Measurements from ENCODE around the gene DTX3. TPM values are rescaled to one million over a fixed set of nuclear protein-coding genes. Genes with fewer than 3 reads are reported as not detected.
"Not testable (repeated sequence)": the region's sequence is repeated elsewhere in the genome, so short reads cannot be mapped to it uniquely, and the experiment has no call there.

The DTX3 gene
- total RNA-seq, 1 experiment from 2014 or later = 67.5 TPM

- no peak for DNase-seq
- H3K9ac ChIP-seq (ENCODE audit: extremely low read depth, insufficient read length, low read length) = no peak overlapping the region
- H3K56ac ChIP-seq (ENCODE audit: insufficient read length, low read depth, low read length) = no peak overlapping the region
- H3K4me3 Mint-ChIP-seq = no peak overlapping the region; a peak in 1 of 5 replicates
- H3K4me1 ChIP-seq (ENCODE audit: insufficient read depth, low read length) = no peaks in the 10 kb centered on the region
- WGBS (ENCODE audit: extremely low coverage, insufficient read length, low lambda C conversion rate) = no CpG with 5 or more reads among the region's 23 CpGs
- no peak overlapping the region for H3K23ac ChIP-seq (ENCODE audit: insufficient read length, low read depth, low read length)
- H4K5ac ChIP-seq (ENCODE audit: insufficient read length, low read depth, low read length) = no peak overlapping the region
- H3K14ac ChIP-seq (ENCODE audit: insufficient read depth, low read length) = no peak overlapping the region
- H3K27me3 Mint-ChIP-seq (ENCODE audit: low read depth) = peaks cover 23% of the 10 kb centered on the region
- peaks cover 62 to 65% of the 10 kb centered on the region in 2 experiments for H3K9me3 Mint-ChIP-seq
- no peak overlapping the region for H2BK120ac ChIP-seq (ENCODE audit: low read depth, low read length, poor library complexity, severe bottlenecking)
- H4K20me1 ChIP-seq (ENCODE audit: control insufficient read depth, insufficient read depth, insufficient read length) = no peaks in the 10 kb centered on the region
- no peaks in the 10 kb centered on the region for H3K4me1 Mint-ChIP-seq
- H2AK5ac ChIP-seq (ENCODE audit: insufficient read length, low read length) = no peak overlapping the region
- H3K4me2 ChIP-seq (ENCODE audit: insufficient read depth, insufficient read length, low read length) = no peak overlapping the region
- H3K18ac ChIP-seq (ENCODE audit: insufficient read length, low read depth, low read length) = no peak overlapping the region
- no peaks in the 10 kb centered on the region for H3K79me2 ChIP-seq (ENCODE audit: insufficient read depth, low read length)
- no peak overlapping the region for H3K4ac ChIP-seq (ENCODE audit: low read depth, low read length)
- no peak overlapping the region for H2BK20ac ChIP-seq (ENCODE audit: low read depth, low read length, poor library complexity, severe bottlenecking)
- no peak overlapping the region for H4K91ac ChIP-seq (ENCODE audit: insufficient read length, low read depth, low read length)
- no peak overlapping the region for H2BK12ac ChIP-seq (ENCODE audit: insufficient read length, low read depth, low read length)
- H4K8ac ChIP-seq (replicated peaks; ENCODE audit: insufficient read length, low read depth, low read length) = no peak overlapping the region
- H2BK5ac ChIP-seq (ENCODE audit: insufficient read length, low read length) = no peak overlapping the region
- H2AFZ ChIP-seq (ENCODE audit: low read length) = no peak overlapping the region
- no peaks in the 10 kb centered on the region for H3K27me3 ChIP-seq (ENCODE audit: insufficient read depth, low read length)
- no peaks in the 10 kb centered on the region for H3K79me1 ChIP-seq (ENCODE audit: insufficient read depth, low read depth, low read length, poor library complexity, severe bottlenecking)
- H3K9me3 ChIP-seq (ENCODE audit: control insufficient read depth, low read depth, low read length) = no peaks in the 10 kb centered on the region
- H3T11ph ChIP-seq (ENCODE audit: low read length) = no peak overlapping the region
- TF ChIP-seq CTCF (conservative IDR thresholded peaks at IDR 0.05) = no peak
- no peak overlapping the region for H3K27ac ChIP-seq (ENCODE audit: insufficient read length, low read depth, low read length)
- no peak overlapping the region for H3K27ac Mint-ChIP-seq
- no peaks in the 10 kb centered on the region for H3K23me2 ChIP-seq (ENCODE audit: insufficient read length, low read depth, low read length, poor library complexity, severe bottlenecking)
- peaks cover 0 to 14% (median 7%) of the 10 kb centered on the region in 3 experiments; a peak in 3 of 7 replicates for H3K36me3 Mint-ChIP-seq (ENCODE audit: insufficient read depth in 1 of 3, low read depth in 3 of 3)
- H2BK15ac ChIP-seq (ENCODE audit: low read depth, low read length) = no peak overlapping the region
Observed at GRCh38 chr12:57655541-57656240, 51.1 kb downstream of the DTX3 start.

- not testable (repeated sequence) for H2BK12ac ChIP-seq (ENCODE audit: insufficient read length, low read depth, low read length); H3K4ac ChIP-seq (ENCODE audit: low read depth, low read length); H3K27ac Mint-ChIP-seq; H4K8ac ChIP-seq (replicated peaks; ENCODE audit: insufficient read length, low read depth, low read length); H3K79me1 ChIP-seq (ENCODE audit: insufficient read depth, low read depth, low read length, poor library complexity, severe bottlenecking); H3K56ac ChIP-seq (ENCODE audit: insufficient read length, low read depth, low read length); H2BK120ac ChIP-seq (ENCODE audit: low read depth, low read length, poor library complexity, severe bottlenecking); H4K91ac ChIP-seq (ENCODE audit: insufficient read length, low read depth, low read length); H3K4me2 ChIP-seq (ENCODE audit: insufficient read depth, insufficient read length, low read length); H3K18ac ChIP-seq (ENCODE audit: insufficient read length, low read depth, low read length); H2BK15ac ChIP-seq (ENCODE audit: low read depth, low read length); H3K14ac ChIP-seq (ENCODE audit: insufficient read depth, low read length); H2BK20ac ChIP-seq (ENCODE audit: low read depth, low read length, poor library complexity, severe bottlenecking); H3K27me3 ChIP-seq (ENCODE audit: insufficient read depth, low read length); H2AK5ac ChIP-seq (ENCODE audit: insufficient read length, low read length); H3K27ac ChIP-seq (ENCODE audit: insufficient read length, low read depth, low read length); H3K9me3 ChIP-seq (ENCODE audit: control insufficient read depth, low read depth, low read length); H2AFZ ChIP-seq (ENCODE audit: low read length); H3K4me3 Mint-ChIP-seq; H3K79me2 ChIP-seq (ENCODE audit: insufficient read depth, low read length); H3T11ph ChIP-seq (ENCODE audit: low read length); H3K9ac ChIP-seq (ENCODE audit: extremely low read depth, insufficient read length, low read length); H3K23ac ChIP-seq (ENCODE audit: insufficient read length, low read depth, low read length); H2BK5ac ChIP-seq (ENCODE audit: insufficient read length, low read length); H4K20me1 ChIP-seq (ENCODE audit: control insufficient read depth, insufficient read depth, insufficient read length); DNase-seq; H4K5ac ChIP-seq (ENCODE audit: insufficient read length, low read depth, low read length); H3K4me1 Mint-ChIP-seq; H3K23me2 ChIP-seq (ENCODE audit: insufficient read length, low read depth, low read length, poor library complexity, severe bottlenecking); H3K4me1 ChIP-seq (ENCODE audit: insufficient read depth, low read length)
- Mint-ChIP-seq H3K9me3 (peaks cover 68 to 72% of the 10 kb centered on the region in 2 experiments), H3K36me3 (ENCODE audit: insufficient read depth in 1 of 3, low read depth in 3 of 3) (peaks cover 0 to 14% (median 7%) of the 10 kb centered on the region in 3 experiments; a peak in 3 of 7 replicates), H3K27me3 (ENCODE audit: low read depth) (peaks cover 23% of the 10 kb centered on the region)
- no CpG with 5 or more reads among the region's 4 CpGs for whole genome bisulfite sequencing (ENCODE audit: extremely low coverage, insufficient read length, low lambda C conversion rate)
Observed at GRCh38 chr12:57656408-57656807, 51.8 kb downstream of the DTX3 start.
